ENCODE results near the gene EEF1AKMT4. TPM values are rescaled to one million over a fixed set of nuclear protein-coding genes. Genes with fewer than 3 reads are reported as not detected.

Gene EEF1AKMT4
- total RNA-seq, 1 experiment from 2014 or later: 5.4 TPM

GRCh38 chr3:184240384-184241140, 8.9 kb upstream of the EEF1AKMT4 start:
- Histone ChIP-seq H3K9me3 (replicated peaks) (no peaks in the 10 kb centered on the region), H3K27me3 (no peaks in the 10 kb centered on the region)
- DNase-seq: peak; percentile 38 to 50

GRCh38 chr3:184241141-184241446, 8.4 kb upstream of the EEF1AKMT4 start:
- H3K36me3 ChIP-seq: peaks cover 4% of the 10 kb centered on the region; the same call in 1 of the 2 replicates
- H3K4me3 ChIP-seq: no peak overlapping the region
- H3K27ac ChIP-seq: no peak overlapping the region
- no peaks in the 10 kb centered on the region; the same call in 1 of the 2 replicates for H3K4me1 ChIP-seq
- H3K9me3 ChIP-seq (replicated peaks): no peaks in the 10 kb centered on the region
- no peaks in the 10 kb centered on the region for H3K27me3 ChIP-seq
- no peak for DNase-seq

More at GRCh38 chr3:184240384-184241140, 8.9 kb upstream of the EEF1AKMT4 start:
- Histone ChIP-seq H3K4me1 (no peaks in the 10 kb centered on the region; the same call in 1 of the 2 replicates), H3K27ac (no peak overlapping the region), H3K36me3 (peaks cover 4% of the 10 kb centered on the region; the same call in 1 of the 2 replicates), H3K4me3 (no peak overlapping the region)

- H3K27ac ChIP-seq: no peak overlapping the region
- DNase-seq: peak in 1 of 2 experiments; percentile 23
- no peaks in the 10 kb centered on the region for H3K27me3 ChIP-seq
- H3K4me3 ChIP-seq: no peak overlapping the region
- peaks cover 4% of the 10 kb centered on the region; the same call in 1 of the 2 replicates for H3K36me3 ChIP-seq
- no peaks in the 10 kb centered on the region for H3K9me3 ChIP-seq (replicated peaks)
- H3K4me1 ChIP-seq: no peaks in the 10 kb centered on the region; the same call in 1 of the 2 replicates
These were observed 7.8 kb upstream of the EEF1AKMT4 start for GRCh38 chr3:184241447-184242296.

- H3K36me3 ChIP-seq: peaks cover 4% of the 10 kb centered on the region; the same call in 1 of the 2 replicates
- no peak overlapping the region for H3K27ac ChIP-seq
- no peak for DNase-seq
These were observed 7.2 kb upstream of the EEF1AKMT4 start for GRCh38 chr3:184242297-184242685.

GRCh38 chr3:184248454-184249411, 739 bp upstream of the EEF1AKMT4 start, which contains the start of gene ALG3:
Gene ALG3 (minus strand): TSS chr3:184248962. CDS start chr3:184248940, 22 bp downstream.
- Histone ChIP-seq H3K9me3 (replicated peaks) (no peaks in the 10 kb centered on the region), H3K27me3 (no peaks in the 10 kb centered on the region), H3K4me1 (no peaks in the 10 kb centered on the region), H3K4me3 (peak within 1 kb of the TSS; percentile 88), H3K36me3 (no peaks in the 10 kb centered on the region; the same call in 1 of the 2 replicates), H3K27ac (peak within 1 kb of the TSS; percentile 73)
- peak; percentile 79 to 86 for DNase-seq

More at GRCh38 chr3:184242297-184242685, 7.2 kb upstream of the EEF1AKMT4 start:
- no peaks in the 10 kb centered on the region for H3K9me3 ChIP-seq (replicated peaks)
- no peaks in the 10 kb centered on the region for H3K27me3 ChIP-seq
- H3K4me3 ChIP-seq: no peak overlapping the region
- no peaks in the 10 kb centered on the region for H3K4me1 ChIP-seq

- no peaks in the 10 kb centered on the region for H3K36me3 ChIP-seq
- DNase-seq: peak; percentile 86 to 96
- H3K27ac ChIP-seq: no peak overlapping the region; the same call in 1 of the 2 replicates
These were observed 826 bp downstream of the EEF1AKMT4 start for GRCh38 chr3:184250167-184250828.

GRCh38 chr3:184255291-184256039, 6.0 kb downstream of the EEF1AKMT4 start:
- Histone ChIP-seq H3K36me3 (no peaks in the 10 kb centered on the region), H3K4me3 (no peak overlapping the region), H3K4me1 (no peaks in the 10 kb centered on the region; the same call in 1 of the 2 replicates), H3K27me3 (no peaks in the 10 kb centered on the region), H3K27ac (no peak overlapping the region), H3K9me3 (replicated peaks) (no peaks in the 10 kb centered on the region)
- DNase-seq: no peak

More at GRCh38 chr3:184250167-184250828, 826 bp downstream of the EEF1AKMT4 start:
- Histone ChIP-seq H3K27me3 (no peaks in the 10 kb centered on the region), H3K4me1 (no peaks in the 10 kb centered on the region), H3K9me3 (replicated peaks) (no peaks in the 10 kb centered on the region), H3K4me3 (peak overlapping the region; percentile 88)

- no peaks in the 10 kb centered on the region for H3K27me3 ChIP-seq
- no peaks in the 10 kb centered on the region for H3K9me3 ChIP-seq (replicated peaks)
- no peaks in the 10 kb centered on the region; the same call in 1 of the 2 replicates for H3K4me1 ChIP-seq
- DNase-seq: no peak
- no peaks in the 10 kb centered on the region for H3K36me3 ChIP-seq
- no peak overlapping the region for H3K27ac ChIP-seq
- no peak overlapping the region for H3K4me3 ChIP-seq
These were observed 7.8 kb downstream of the EEF1AKMT4 start for GRCh38 chr3:184257083-184257915.

GRCh38 chr3:184258926-184259325, 9.5 kb downstream of the EEF1AKMT4 start:
- Histone ChIP-seq H3K27me3 (no peaks in the 10 kb centered on the region), H3K36me3 (no peaks in the 10 kb centered on the region), H3K27ac (no peak overlapping the region), H3K9me3 (replicated peaks) (no peaks in the 10 kb centered on the region), H3K4me1 (peaks cover 3% of the 10 kb centered on the region; the same call in 1 of the 2 replicates), H3K4me3 (no peak overlapping the region)
- DNase-seq: no peak

GRCh38 chr3:184259396-184259877, 10.0 kb downstream of the EEF1AKMT4 start:
- no peaks in the 10 kb centered on the region for H3K27me3 ChIP-seq
- H3K36me3 ChIP-seq: no peaks in the 10 kb centered on the region
- H3K27ac ChIP-seq: no peak overlapping the region
- peaks cover 3% of the 10 kb centered on the region; the same call in 1 of the 2 replicates for H3K4me1 ChIP-seq
- H3K4me3 ChIP-seq: no peak overlapping the region
- H3K9me3 ChIP-seq (replicated peaks): no peaks in the 10 kb centered on the region
- DNase-seq: no peak

- no peak for DNase-seq
- Histone ChIP-seq H3K4me3 (peak overlapping the region; percentile 72), H3K4me1 (peaks cover 3% of the 10 kb centered on the region; the same call in 1 of the 2 replicates), H3K36me3 (no peaks in the 10 kb centered on the region), H3K9me3 (replicated peaks) (no peaks in the 10 kb centered on the region), H3K27ac (no peak overlapping the region), H3K27me3 (no peaks in the 10 kb centered on the region)
These were observed 10.6 kb downstream of the EEF1AKMT4 start for GRCh38 chr3:184259878-184260723.

Measured in SJCRH30 (cell line).